CD4-positive, alpha-beta memory T cell (primary cell): ENCODE results near the gene SUCNR1. TPM values are rescaled to one million over a fixed set of nuclear protein-coding genes. Genes with fewer than 3 reads are reported as not detected.
"Not testable (repeated sequence)": the region's sequence is repeated elsewhere in the genome, so short reads cannot be mapped to it uniquely, and the experiment has no call there.

ENCODE experiments used
- CTCF ChIA-PET: fragments of 350-600 bp; sonication (Branson Sonifier 250); formaldehyde crosslinking; loops from one replicate; lab custom pipeline; 2021; ENCODE audit warnings: inconsistent platforms; ENCODE audit not compliant: partially characterized antibody; lab: Charles Lee
- POLR2A ChIA-PET: fragments of 350-600 bp; sonication (Branson Sonifier 250); formaldehyde crosslinking; loops from one replicate; lab custom pipeline; 2021; ENCODE audit not compliant: partially characterized antibody; lab: Charles Lee
- DNase-seq, 5 donors: peaks; one replicate each; pipeline versions ENCODE4 v3.0.0 to v3.0.0-alpha.2; 2020 to 2022; ENCODE audit warnings: mixed read lengths in 1 of 5
- H3K27ac ChIP-seq: one replicate; pipeline ENCODE4 v1.7.0; 2013; ENCODE audit warnings: low read depth, low read length
- H3K27me3 ChIP-seq: 2 replicates; pipeline ENCODE4 v1.7.0; 2013; ENCODE audit warnings: mild to moderate bottlenecking, low read length, moderate library complexity; ENCODE audit not compliant: insufficient read depth
- H3K36me3 ChIP-seq: 2 replicates; pipeline ENCODE4 v1.7.0; 2013; ENCODE audit warnings: mild to moderate bottlenecking, low read length, moderate library complexity; ENCODE audit not compliant: insufficient read depth
- H3K4me1 ChIP-seq: 2 replicates; pipeline ENCODE4 v1.7.0; 2013; ENCODE audit warnings: mild to moderate bottlenecking, low read length, moderate library complexity; ENCODE audit not compliant: insufficient read depth
- H3K4me3 ChIP-seq, 2 donors: one replicate each; pipeline ENCODE4 v1.7.0; 2013; ENCODE audit warnings: low read length in 2 of 2, mild to moderate bottlenecking in 1 of 2
- H3K9me3 ChIP-seq, 2 donors: one replicate each; pipeline ENCODE4 v1.7.0; 2013; ENCODE audit warnings: low read length in 2 of 2, control low read depth in 1 of 2; ENCODE audit not compliant: control insufficient read depth in 1 of 2
- H3K27ac Mint-ChIP-seq, 7 donors: one replicate each; pipeline ENCODE4 v1.8.0; 2020 to 2021; ENCODE audit warnings: mixed read lengths in 7 of 7, mild to moderate bottlenecking in 6 of 7, inconsistent platforms in 3 of 7, moderate library complexity in 3 of 7
- H3K27me3 Mint-ChIP-seq, 2 donors: one replicate each; pipeline ENCODE4 v1.8.0; 2020 to 2021; ENCODE audit warnings: mixed read lengths in 2 of 2
- H3K36me3 Mint-ChIP-seq, 2 donors: one replicate each; pipeline ENCODE4 v1.8.0; 2020 to 2021; ENCODE audit warnings: mixed read lengths in 2 of 2, inconsistent platforms in 1 of 2, mild to moderate bottlenecking in 1 of 2
- H3K4me1 Mint-ChIP-seq, 4 donors: one replicate each; pipeline ENCODE4 v1.8.0; 2020 to 2021; ENCODE audit warnings: mixed read lengths in 4 of 4, mild to moderate bottlenecking in 1 of 4
- H3K4me3 Mint-ChIP-seq, 8 donors: one replicate each; pipeline ENCODE4 v1.8.0; 2020 to 2021; ENCODE audit warnings: mixed read lengths in 8 of 8, mild to moderate bottlenecking in 7 of 8, moderate library complexity in 6 of 8, inconsistent platforms in 3 of 8
- H3K9me3 Mint-ChIP-seq, 8 donors: one replicate each; pipeline ENCODE4 v1.8.0; 2020 to 2021; ENCODE audit warnings: mixed read lengths in 8 of 8, mild to moderate bottlenecking in 5 of 8, inconsistent platforms in 3 of 8, moderate library complexity in 1 of 8
- intact Hi-C: fragments of 100-400 bp; cut with micrococcal nuclease; formaldehyde crosslinking; loops from one replicate; pipeline ENCODE4 v1.15.1; 2023
- polyA plus RNA-seq, 2 donors: library from polyadenylated mRNA; unstranded; fragments of 300-500 nt; fragmentation: Illumina TruSeq; gene quantifications; one replicate each; pipeline ENCODE4 v1.2.3, GENCODE V29; 2021
- total RNA-seq, 2 experiments: library from RNA; stranded (reverse); gene quantifications; one replicate each; pipeline ENCODE4 v1.2.3, GENCODE V29; 2021

SUCNR1 gene
- total and polyA plus RNA-seq, 4 experiments from 2014 or later = 0.14 to 0.15 TPM; not detected in 2

DNA sequence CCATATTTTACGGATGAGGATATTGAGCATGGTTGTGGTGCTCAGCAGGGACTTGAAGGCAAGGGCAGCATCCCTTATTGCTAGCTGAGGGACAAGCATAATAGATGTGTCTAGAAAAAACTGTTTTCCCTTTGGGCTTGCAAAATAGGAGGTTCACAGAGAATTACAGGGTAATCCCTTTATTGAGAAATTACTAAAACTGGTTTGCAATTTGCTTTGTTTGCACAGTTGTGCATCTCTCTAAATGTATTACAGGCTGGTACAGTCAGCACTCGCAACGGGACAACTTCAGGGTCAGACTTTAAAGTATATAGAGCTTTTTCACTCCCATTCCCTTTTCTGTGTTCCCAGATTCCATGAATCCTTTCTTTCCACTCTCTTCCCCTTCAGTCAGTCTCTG lies 51.3 kb downstream of the SUCNR1 start:
- POLR2A ChIA-PET = no interaction called here
- CTCF ChIA-PET = no interaction called here
- H3K27me3 ChIP-seq = no peaks in the 10 kb centered on the region
- no peak overlapping the region for H3K27ac Mint-ChIP-seq
- peaks cover 0 to 3% of the 10 kb centered on the region in 2 donors for H3K27me3 Mint-ChIP-seq
- H3K4me3 ChIP-seq = no peak overlapping the region
- no peaks in the 10 kb centered on the region for H3K36me3 ChIP-seq
- H3K4me3 Mint-ChIP-seq = no peak overlapping the region
- no peaks in the 10 kb centered on the region for H3K4me1 ChIP-seq
- no peaks in the 10 kb centered on the region for H3K9me3 Mint-ChIP-seq
- H3K4me1 Mint-ChIP-seq = no peaks in the 10 kb centered on the region
- no peaks in the 10 kb centered on the region for H3K9me3 ChIP-seq
- no peak overlapping the region for H3K27ac ChIP-seq
- no peaks in the 10 kb centered on the region for H3K36me3 Mint-ChIP-seq
- DNase-seq = no peak
- intact Hi-C loops = no loop called here

GRCh38 chr3:151925419-151925818 lies 52.0 kb downstream of the SUCNR1 start:
- ChIA-PET CTCF (no interaction called here), POLR2A (no interaction called here)
- no peaks in the 10 kb centered on the region for H3K4me1 ChIP-seq
- H3K4me3 ChIP-seq = no peak overlapping the region
- DNase-seq = no peak
- Mint-ChIP-seq H3K27ac (no peak overlapping the region), H3K36me3 (no peaks in the 10 kb centered on the region), H3K9me3 (no peaks in the 10 kb centered on the region), H3K4me3 (no peak overlapping the region), H3K27me3 (peaks cover 0 to 3% of the 10 kb centered on the region in 2 donors), H3K4me1 (no peaks in the 10 kb centered on the region)
- H3K9me3 ChIP-seq = no peaks in the 10 kb centered on the region
- no peaks in the 10 kb centered on the region for H3K36me3 ChIP-seq
- H3K27me3 ChIP-seq = no peaks in the 10 kb centered on the region
- no peak overlapping the region for H3K27ac ChIP-seq
- intact Hi-C loops = no loop called here

GRCh38 chr3:151925876-151926275 lies 52.4 kb downstream of the SUCNR1 start:
- ChIA-PET POLR2A (no interaction called here), CTCF (no interaction called here)
- Histone ChIP-seq H3K36me3 (no peaks in the 10 kb centered on the region), H3K9me3 (no peaks in the 10 kb centered on the region), H3K27me3 (no peaks in the 10 kb centered on the region), H3K27ac (no peak overlapping the region), H3K4me3 (no peak overlapping the region), H3K4me1 (no peaks in the 10 kb centered on the region)
- peaks cover 0 to 3% of the 10 kb centered on the region in 2 donors for H3K27me3 Mint-ChIP-seq
- intact Hi-C loops = no loop called here
- H3K9me3 Mint-ChIP-seq = no peaks in the 10 kb centered on the region
- DNase-seq = no peak
- H3K4me1 Mint-ChIP-seq = no peaks in the 10 kb centered on the region
- H3K4me3 Mint-ChIP-seq = no peak overlapping the region
- no peaks in the 10 kb centered on the region for H3K36me3 Mint-ChIP-seq
- no peak overlapping the region for H3K27ac Mint-ChIP-seq

GRCh38 chr3:151926956-151927355 lies 53.5 kb downstream of the SUCNR1 start:
- CTCF ChIA-PET = no interaction called here
- DNase-seq = no peak
- POLR2A ChIA-PET = interaction anchor here (0.6 kb wide), 1 partner anchor 22 kb away, joined by 3 read pairs; no protein-coding TSS in a partner anchor
- H3K27me3 Mint-ChIP-seq = peaks cover 0 to 3% of the 10 kb centered on the region in 2 donors
- Histone ChIP-seq H3K27me3 (no peaks in the 10 kb centered on the region), H3K4me1 (no peaks in the 10 kb centered on the region), H3K27ac (no peak overlapping the region), H3K9me3 (no peaks in the 10 kb centered on the region), H3K4me3 (no peak overlapping the region), H3K36me3 (no peaks in the 10 kb centered on the region)
- no peak overlapping the region for H3K27ac Mint-ChIP-seq
- no peak overlapping the region for H3K4me3 Mint-ChIP-seq
- no peaks in the 10 kb centered on the region for H3K4me1 Mint-ChIP-seq
- no peaks in the 10 kb centered on the region for H3K36me3 Mint-ChIP-seq
- intact Hi-C loops = no loop called here
- H3K9me3 Mint-ChIP-seq = no peaks in the 10 kb centered on the region

DNA sequence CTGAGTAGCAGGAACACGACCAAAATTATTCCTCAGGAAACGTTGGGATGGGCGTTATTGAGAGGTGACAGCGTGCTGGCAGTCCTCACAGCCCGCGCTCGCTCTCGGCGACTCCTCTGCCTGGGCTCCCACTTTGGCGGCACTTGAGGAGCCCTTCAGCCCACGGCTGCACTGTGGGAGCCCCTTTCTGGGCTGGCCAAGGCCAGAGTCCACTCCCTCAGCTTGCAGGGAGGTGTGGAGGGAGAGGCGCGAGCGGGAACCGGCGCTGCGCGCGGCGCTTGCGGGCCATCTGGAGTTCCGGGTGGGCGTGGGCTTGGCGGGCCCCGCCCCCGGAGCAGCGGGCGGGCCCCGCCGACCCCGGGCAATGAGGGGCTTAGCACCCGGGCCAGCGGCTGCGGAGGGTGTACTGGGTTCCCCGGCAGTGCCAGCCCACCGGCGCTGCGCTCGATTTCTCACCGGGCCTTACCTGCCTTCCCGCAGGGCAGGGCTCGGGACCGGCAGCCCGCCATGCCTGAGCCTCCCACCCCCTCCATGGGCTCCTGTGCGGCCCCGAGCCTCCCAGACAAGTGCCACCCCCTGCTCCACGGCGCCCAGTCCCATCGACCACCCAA lies 54.6 kb downstream of the SUCNR1 start:
- POLR2A ChIA-PET, H3K27me3 ChIP-seq, H3K4me1 Mint-ChIP-seq, CTCF ChIA-PET, H3K4me1 ChIP-seq, H3K36me3 ChIP-seq, DNase-seq, H3K9me3 Mint-ChIP-seq, H3K27me3 Mint-ChIP-seq, H3K4me3 Mint-ChIP-seq, H3K9me3 ChIP-seq, H3K27ac Mint-ChIP-seq, H3K36me3 Mint-ChIP-seq, H3K4me3 ChIP-seq, H3K27ac ChIP-seq, intact Hi-C loops: not testable (repeated sequence)

GRCh38 chr3:151931171-151931570 lies 57.7 kb downstream of the SUCNR1 start:
- no peak overlapping the region for H3K4me3 ChIP-seq
- H3K36me3 ChIP-seq = no peaks in the 10 kb centered on the region
- intact Hi-C loops = no loop called here
- Mint-ChIP-seq H3K36me3 (no peaks in the 10 kb centered on the region), H3K4me1 (peaks cover 0 to 2% (median 0%) of the 10 kb centered on the region in 4 donors), H3K4me3 (no peak overlapping the region), H3K9me3 (no peaks in the 10 kb centered on the region), H3K27ac (no peak overlapping the region), H3K27me3 (peaks cover 0 to 3% of the 10 kb centered on the region in 2 donors)
- no peak for DNase-seq
- H3K27me3 ChIP-seq = no peaks in the 10 kb centered on the region
- H3K9me3 ChIP-seq = no peaks in the 10 kb centered on the region
- H3K4me1 ChIP-seq = no peaks in the 10 kb centered on the region
- POLR2A ChIA-PET = no interaction called here
- no peak overlapping the region for H3K27ac ChIP-seq
- CTCF ChIA-PET = no interaction called here

- Mint-ChIP-seq H3K36me3 (no peaks in the 10 kb centered on the region), H3K4me1 (peaks cover 0 to 2% (median 0%) of the 10 kb centered on the region in 4 donors), H3K9me3 (no peaks in the 10 kb centered on the region), H3K27ac (no peak overlapping the region), H3K4me3 (no peak overlapping the region), H3K27me3 (peaks cover 4 to 6% of the 10 kb centered on the region in 2 donors)
- no peaks in the 10 kb centered on the region for H3K27me3 ChIP-seq
- H3K27ac ChIP-seq = no peak overlapping the region
- no peaks in the 10 kb centered on the region for H3K4me1 ChIP-seq
- no peak overlapping the region for H3K4me3 ChIP-seq
- intact Hi-C loops = no loop called here
- H3K9me3 ChIP-seq = no peaks in the 10 kb centered on the region
- ChIA-PET POLR2A (no interaction called here), CTCF (no interaction called here)
- DNase-seq = no peak
- H3K36me3 ChIP-seq = no peaks in the 10 kb centered on the region
These were observed 59.9 kb downstream of the SUCNR1 start for GRCh38 chr3:151933234-151933853.
